K562 (cell line): ENCODE measurements around the gene CCDC69.

Source experiments
- FOXP1 ChIP-seq: sonication (generic); formaldehyde crosslinking; IDR thresholded peaks from 2 replicates; pipeline ENCODE4 v1.8.0; 2022; ENCODE audit warnings: mild to moderate bottlenecking, missing genetic modification reagents
- NR2C1 ChIP-seq, 2 experiments: fragments of 450-650 bp; IDR thresholded peaks; 2 replicates each; pipeline ENCODE4 v1.6.1; 2017; ENCODE audit warnings: mild to moderate bottlenecking in 2 of 2, antibody characterized with exemption in 1 of 2, inconsistent platforms in 1 of 2, missing compliant biosample characterization in 1 of 2, missing genetic modification characterization in 1 of 2

GRCh38 chr5:151143645-151144044 lies 80.2 kb downstream of the CCDC69 start:
- TF ChIP-seq NR2C1 (IDR thresholded peaks at IDR 0.05) (no peak), NR2C1 (tag; IDR thresholded peaks at IDR 0.05) (no peak), FOXP1 (CRISPR knock-in tag) (no peak)
